ENCODE measurements around the gene OSBPL3. TPM values are rescaled to one million over a fixed set of nuclear protein-coding genes. Genes with fewer than 3 reads are reported as not detected.

The OSBPL3 gene
- total and polyA plus RNA-seq, 2 donors (not counting 1 experiment from before 2014, with no cell fraction given), result 13.5 to 67.6 TPM

- peaks cover 6% of the 10 kb centered on the region for H3K27me3 Mint-ChIP-seq
- H3K9me3 Mint-ChIP-seq (ENCODE audit: insufficient read depth), result no peaks in the 10 kb centered on the region
- no peak overlapping the region for H3K9ac ChIP-seq (ENCODE audit: low read length)
- ChIA-PET POLR2A (no interaction called here), CTCF (no interaction called here)
- intact Hi-C loops (cut with micrococcal nuclease), result no loop called here
- H3K4me3 Mint-ChIP-seq, result no peak overlapping the region
- H3K27ac ChIP-seq (ENCODE audit: low read length in 2 of 2), result no peak overlapping the region
- H3K36me3 ChIP-seq (replicated peaks in 1 of 2; ENCODE audit: control extremely low read depth in 1 of 2, control insufficient read depth in 1 of 2, extremely low read depth in 1 of 2, insufficient read depth in 2 of 2, low read length in 1 of 2), result no peaks in the 10 kb centered on the region
- H3K79me2 ChIP-seq (ENCODE audit: control insufficient read depth, insufficient read depth, low read length), result no peaks in the 10 kb centered on the region
- H4K20me1 ChIP-seq (ENCODE audit: control insufficient read depth, insufficient read depth, low read length, poor library complexity, severe bottlenecking), result no peaks in the 10 kb centered on the region
- H3K4me2 ChIP-seq (replicated peaks; ENCODE audit: low read depth, low read length, poor library complexity, severe bottlenecking), result no peak overlapping the region
- H3K4me3 ChIP-seq (ENCODE audit: control extremely low read depth in 1 of 5, extremely low read depth in 1 of 5, insufficient read depth in 1 of 5, low read depth in 2 of 5, low read length in 4 of 5), result no peak overlapping the region
- no peak overlapping the region for H2AFZ ChIP-seq (ENCODE audit: insufficient read depth, low read depth, low read length, poor library complexity, severe bottlenecking)
- H3K27me3 ChIP-seq (replicated peaks in 1 of 4; ENCODE audit: control extremely low read depth in 1 of 4, control insufficient read depth in 3 of 4, insufficient read depth in 4 of 4, low read length in 3 of 4), result no peaks in the 10 kb centered on the region
- H3K4me1 ChIP-seq (ENCODE audit: control insufficient read depth in 2 of 2, insufficient read depth in 2 of 2, low read length in 2 of 2), result no peaks in the 10 kb centered on the region
- ATAC-seq (ENCODE audit: low read depth) (no peak), DNase-seq (no peak)
- TF ChIP-seq EZH2 (IDR thresholded peaks at IDR 0.05; ENCODE audit: borderline replicate concordance, insufficient read depth, low read depth, low read length, poor library complexity, severe bottlenecking), result no peak
- no peak for TF ChIP-seq CTCF (IDR thresholded peaks at IDR 0.05)
- WGBS (ENCODE audit: insufficient coverage), result 100% methylated on average over 1 of the region's 3 CpGs
- H3K9me3 ChIP-seq (ENCODE audit: control extremely low read depth in 1 of 3, control insufficient read depth in 2 of 3, insufficient read depth in 1 of 3, low read length in 2 of 3), result no peaks in the 10 kb centered on the region
- H3K4me1 Mint-ChIP-seq, result peaks cover 8% of the 10 kb centered on the region
- H3K27ac Mint-ChIP-seq, result no peak overlapping the region
Observed at GRCh38 chr7:24777806-24778205, 202.2 kb downstream of the OSBPL3 start.

GRCh38 chr7:24773646-24774045, 206.3 kb downstream of the OSBPL3 start:
- Histone ChIP-seq H3K9me3 (ENCODE audit: control extremely low read depth in 1 of 3, control insufficient read depth in 2 of 3, insufficient read depth in 1 of 3, low read length in 2 of 3) (peaks cover 0 to 6% (median 0%) of the 10 kb centered on the region in 3 donors), H3K27me3 (replicated peaks in 1 of 4; ENCODE audit: control extremely low read depth in 1 of 4, control insufficient read depth in 3 of 4, insufficient read depth in 4 of 4, low read length in 3 of 4) (peaks cover 0 to 3% (median 0%) of the 10 kb centered on the region in 4 experiments), H4K20me1 (ENCODE audit: control insufficient read depth, insufficient read depth, low read length, poor library complexity, severe bottlenecking) (no peaks in the 10 kb centered on the region), H3K4me1 (ENCODE audit: control insufficient read depth in 2 of 2, insufficient read depth in 2 of 2, low read length in 2 of 2) (no peaks in the 10 kb centered on the region), H2AFZ (ENCODE audit: insufficient read depth, low read depth, low read length, poor library complexity, severe bottlenecking) (no peak overlapping the region), H3K4me3 (ENCODE audit: control extremely low read depth in 1 of 5, extremely low read depth in 1 of 5, insufficient read depth in 1 of 5, low read depth in 2 of 5, low read length in 4 of 5) (no peak overlapping the region), H3K27ac (ENCODE audit: low read length in 2 of 2) (no peak overlapping the region), H3K9ac (ENCODE audit: low read length) (no peak overlapping the region), H3K36me3 (replicated peaks in 1 of 2; ENCODE audit: control extremely low read depth in 1 of 2, control insufficient read depth in 1 of 2, extremely low read depth in 1 of 2, insufficient read depth in 2 of 2, low read length in 1 of 2) (no peaks in the 10 kb centered on the region), H3K4me2 (replicated peaks; ENCODE audit: low read depth, low read length, poor library complexity, severe bottlenecking) (no peak overlapping the region), H3K79me2 (ENCODE audit: control insufficient read depth, insufficient read depth, low read length) (no peaks in the 10 kb centered on the region)
- peaks cover 5% of the 10 kb centered on the region for H3K4me1 Mint-ChIP-seq
- DNase-seq, result no peak
- H3K4me3 Mint-ChIP-seq, result no peak overlapping the region
- no peak for ATAC-seq (ENCODE audit: low read depth)
- no peak overlapping the region for H3K27ac Mint-ChIP-seq
- TF ChIP-seq EZH2 (IDR thresholded peaks at IDR 0.05; ENCODE audit: borderline replicate concordance, insufficient read depth, low read depth, low read length, poor library complexity, severe bottlenecking) (no peak), CTCF (IDR thresholded peaks at IDR 0.05) (no peak)
- POLR2A ChIA-PET, result no interaction called here
- intact Hi-C loops (cut with micrococcal nuclease), result no loop called here
- H3K9me3 Mint-ChIP-seq (ENCODE audit: insufficient read depth), result peaks cover 6% of the 10 kb centered on the region
- CTCF ChIA-PET, result no interaction called here
- H3K27me3 Mint-ChIP-seq, result peaks cover 9% of the 10 kb centered on the region

Measured in B cell (primary cell).